ENCODE data around the gene ARHGAP28. TPM values are rescaled to one million over a fixed set of nuclear protein-coding genes. Genes with fewer than 3 reads are reported as not detected.

The ARHGAP28 gene, protein sequence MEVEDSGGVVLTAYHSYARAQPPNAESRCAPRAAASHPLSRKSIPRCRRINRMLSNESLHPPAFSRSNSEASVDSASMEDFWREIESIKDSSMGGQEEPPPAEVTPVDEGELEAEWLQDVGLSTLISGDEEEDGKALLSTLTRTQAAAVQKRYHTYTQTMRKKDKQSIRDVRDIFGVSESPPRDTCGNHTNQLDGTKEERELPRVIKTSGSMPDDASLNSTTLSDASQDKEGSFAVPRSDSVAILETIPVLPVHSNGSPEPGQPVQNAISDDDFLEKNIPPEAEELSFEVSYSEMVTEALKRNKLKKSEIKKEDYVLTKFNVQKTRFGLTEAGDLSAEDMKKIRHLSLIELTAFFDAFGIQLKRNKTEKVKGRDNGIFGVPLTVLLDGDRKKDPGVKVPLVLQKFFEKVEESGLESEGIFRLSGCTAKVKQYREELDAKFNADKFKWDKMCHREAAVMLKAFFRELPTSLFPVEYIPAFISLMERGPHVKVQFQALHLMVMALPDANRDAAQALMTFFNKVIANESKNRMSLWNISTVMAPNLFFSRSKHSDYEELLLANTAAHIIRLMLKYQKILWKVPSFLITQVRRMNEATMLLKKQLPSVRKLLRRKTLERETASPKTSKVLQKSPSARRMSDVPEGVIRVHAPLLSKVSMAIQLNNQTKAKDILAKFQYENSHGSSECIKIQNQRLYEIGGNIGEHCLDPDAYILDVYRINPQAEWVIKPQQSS
- total RNA-seq = 1 to 10 TPM in 2 of 6 experiments, under 1 TPM in 3, not detected in 1; 0.13 to 1.7 (median 0.61) TPM
- long read RNA-seq, partial matches to known transcripts = 0 of 1 reads
- long read RNA-seq, other reads (novel, unspliced or antisense) = 1 of 1 reads

DNA sequence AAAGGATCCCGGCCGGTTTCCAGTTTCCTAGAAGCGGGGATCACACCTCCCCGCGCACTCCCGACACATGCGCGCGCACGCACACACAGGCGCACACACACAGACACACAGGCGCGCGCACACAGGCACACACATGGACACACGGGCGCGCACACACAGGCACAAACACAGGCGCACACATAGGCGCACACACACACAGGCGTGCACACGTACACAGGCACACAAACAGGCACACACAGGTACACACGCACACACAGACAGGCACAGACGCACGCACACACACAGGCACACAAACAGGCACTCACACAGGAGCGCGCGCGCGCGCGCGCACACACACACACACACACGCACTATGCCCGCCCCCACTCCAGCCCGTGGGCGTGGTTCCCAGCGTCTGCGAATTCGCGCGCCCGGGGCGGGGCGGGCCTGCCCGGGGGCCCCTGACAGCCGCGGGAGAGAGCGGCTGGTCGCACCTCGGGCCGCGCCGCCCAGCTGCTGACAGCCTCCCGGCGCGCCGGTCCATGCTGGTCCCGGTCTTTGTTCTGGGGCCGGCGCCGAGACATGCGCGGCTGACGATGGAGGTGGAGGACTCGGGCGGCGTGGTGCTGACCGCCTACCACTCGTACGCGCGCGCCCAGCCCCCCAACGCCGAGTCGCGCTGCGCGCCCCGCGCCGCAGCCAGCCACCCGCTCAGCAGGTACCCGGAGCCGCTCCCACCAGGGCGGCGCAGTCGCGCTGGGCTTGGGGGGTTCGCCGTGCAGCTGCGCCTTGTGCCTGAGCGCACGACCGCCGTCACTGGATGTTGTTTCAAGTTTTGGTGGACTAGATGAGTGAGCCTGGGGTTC is at the start of gene ARHGAP28:
TSS of gene ARHGAP28 (plus strand) at position 470 of the 845 bp plus-strand sequence. CDS start at position 576, 106 bp downstream.
- TF ChIP-seq, protein P1, sequence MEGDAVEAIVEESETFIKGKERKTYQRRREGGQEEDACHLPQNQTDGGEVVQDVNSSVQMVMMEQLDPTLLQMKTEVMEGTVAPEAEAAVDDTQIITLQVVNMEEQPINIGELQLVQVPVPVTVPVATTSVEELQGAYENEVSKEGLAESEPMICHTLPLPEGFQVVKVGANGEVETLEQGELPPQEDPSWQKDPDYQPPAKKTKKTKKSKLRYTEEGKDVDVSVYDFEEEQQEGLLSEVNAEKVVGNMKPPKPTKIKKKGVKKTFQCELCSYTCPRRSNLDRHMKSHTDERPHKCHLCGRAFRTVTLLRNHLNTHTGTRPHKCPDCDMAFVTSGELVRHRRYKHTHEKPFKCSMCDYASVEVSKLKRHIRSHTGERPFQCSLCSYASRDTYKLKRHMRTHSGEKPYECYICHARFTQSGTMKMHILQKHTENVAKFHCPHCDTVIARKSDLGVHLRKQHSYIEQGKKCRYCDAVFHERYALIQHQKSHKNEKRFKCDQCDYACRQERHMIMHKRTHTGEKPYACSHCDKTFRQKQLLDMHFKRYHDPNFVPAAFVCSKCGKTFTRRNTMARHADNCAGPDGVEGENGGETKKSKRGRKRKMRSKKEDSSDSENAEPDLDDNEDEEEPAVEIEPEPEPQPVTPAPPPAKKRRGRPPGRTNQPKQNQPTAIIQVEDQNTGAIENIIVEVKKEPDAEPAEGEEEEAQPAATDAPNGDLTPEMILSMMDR (IDR thresholded peaks at IDR 0.05) = peak in 1 of 4 donors; percentile 18
- no peak for TF ChIP-seq POLR2A (IDR thresholded peaks at IDR 0.05)
- H3K27me3 ChIP-seq = no peaks in the 10 kb centered on the region
- H3K4me1 ChIP-seq = no peaks in the 10 kb centered on the region
- intact Hi-C loops (cut with DNase I) = no loop called here
- peak within 1 kb of the TSS in 1 of 3 donors; percentile 17 for H3K27ac ChIP-seq
- WGBS (ENCODE audit: insufficient coverage, low coverage, low lambda C conversion rate, missing lambda C conversion rate) = 2% methylated on average over 20 of the region's 96 CpGs
- no peaks in the 10 kb centered on the region for H3K9me3 ChIP-seq
- H3K36me3 ChIP-seq = no peaks in the 10 kb centered on the region
- peak; percentile 88 to 96 (median 93) for ATAC-seq
- H3K4me3 ChIP-seq = peak within 1 kb of the TSS; percentile 37 to 61 (median 54)
- peak; percentile 67 to 77 (median 71) for DNase-seq

DNA sequence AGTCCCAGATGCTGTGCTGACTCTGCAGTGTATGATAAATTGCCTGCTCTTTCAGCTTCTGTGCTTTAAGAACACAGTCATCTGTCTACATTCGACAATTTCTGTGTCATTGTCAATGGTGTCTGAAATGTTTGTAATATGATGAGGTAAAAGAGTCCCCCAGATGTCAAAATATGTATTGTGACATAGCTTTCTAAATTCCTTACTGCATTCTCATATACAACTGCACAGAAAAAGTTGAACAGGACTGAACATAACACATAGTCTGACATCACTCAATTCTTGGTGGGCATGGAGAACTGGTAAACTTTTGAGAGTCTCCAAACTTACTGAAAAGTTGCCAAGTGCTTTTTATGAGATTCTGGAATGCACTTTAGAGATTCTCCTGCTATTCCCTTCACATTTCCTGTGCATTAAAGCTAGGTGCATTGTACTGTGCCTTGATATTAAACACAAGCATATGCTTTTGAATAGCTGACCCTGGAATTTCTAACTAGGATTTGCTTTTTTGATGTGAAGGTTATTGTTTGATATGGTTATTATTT is 48.1 kb upstream of the ARHGAP28 start:
- Histone ChIP-seq H3K27ac (no peak overlapping the region), H3K4me1 (no peaks in the 10 kb centered on the region), H3K27me3 (no peaks in the 10 kb centered on the region), H3K36me3 (no peaks in the 10 kb centered on the region), H3K4me3 (no peak overlapping the region), H3K9me3 (no peaks in the 10 kb centered on the region)
- no peak for TF ChIP-seq POLR2A (IDR thresholded peaks at IDR 0.05)
- TF ChIP-seq, protein P1 (IDR thresholded peaks at IDR 0.05) = no peak
- no peak for DNase-seq
- WGBS (ENCODE audit: insufficient coverage, low coverage, low lambda C conversion rate, missing lambda C conversion rate) = 25% methylated on average over 1 of the region's 1 CpG
- intact Hi-C loops (cut with DNase I) = no loop called here
- no peak for ATAC-seq

DNA sequence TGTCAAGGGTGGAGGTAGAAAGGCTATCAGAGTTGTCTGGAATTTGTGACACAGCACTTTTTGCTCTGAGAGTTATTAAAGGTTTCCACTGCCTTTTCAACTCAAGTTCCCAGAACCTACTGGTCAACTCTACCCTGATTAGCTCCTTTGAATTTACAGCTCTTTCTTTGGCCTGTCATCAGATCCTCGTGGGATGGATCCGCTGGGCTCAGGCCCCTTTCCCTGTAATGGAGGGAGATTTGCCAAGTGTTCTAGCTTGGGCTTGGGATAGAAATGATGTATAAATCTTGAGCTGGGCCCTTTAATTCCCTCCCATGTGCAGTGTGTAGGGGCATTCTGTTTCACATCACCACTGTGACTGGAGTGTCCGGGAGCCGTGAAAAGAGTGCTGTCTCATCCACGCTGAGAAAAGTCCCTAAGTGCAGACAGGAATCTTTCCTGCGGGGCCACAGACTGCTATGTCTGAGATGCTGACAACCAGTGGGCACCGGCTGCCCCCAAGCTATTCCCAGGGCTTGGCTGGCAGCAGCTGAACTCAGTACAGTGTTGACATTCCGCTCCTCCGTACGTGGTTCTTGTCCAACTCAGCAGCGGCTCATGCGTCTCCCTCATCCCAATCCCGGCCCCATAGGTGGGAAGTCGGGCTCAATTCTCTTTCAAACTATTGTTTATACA is 46.9 kb upstream of the ARHGAP28 start:
- no peak for DNase-seq
- no peaks in the 10 kb centered on the region for H3K9me3 ChIP-seq
- no peak for ATAC-seq
- H3K27me3 ChIP-seq = no peaks in the 10 kb centered on the region
- TF ChIP-seq, protein P1 (IDR thresholded peaks at IDR 0.05) = no peak
- no peaks in the 10 kb centered on the region for H3K4me1 ChIP-seq
- intact Hi-C loops (cut with DNase I) = no loop called here
- no peak overlapping the region for H3K4me3 ChIP-seq
- no peaks in the 10 kb centered on the region for H3K36me3 ChIP-seq
- WGBS (ENCODE audit: insufficient coverage, low coverage, low lambda C conversion rate, missing lambda C conversion rate) = 32% methylated on average over 13 of the region's 14 CpGs
- no peak overlapping the region for H3K27ac ChIP-seq

Measured in right lobe of liver (tissue), 6 donors.